K562 (cell line): ENCODE data around the gene MOB3B. TPM values are rescaled to one million over a fixed set of nuclear protein-coding genes. Genes with fewer than 3 reads are reported as not detected.

Experiments used
- ERF ChIP-seq: fragments of 450-650 bp; formaldehyde crosslinking; IDR thresholded peaks from 2 replicates; pipeline ENCODE4 v1.4.0; 2020; ENCODE audit warnings: mild to moderate bottlenecking, mixed read lengths
- L3MBTL2 ChIP-seq: fragments of 450-650 bp; IDR thresholded peaks from 2 replicates; pipeline ENCODE4 v1.6.1; 2016; ENCODE audit warnings: mild to moderate bottlenecking, moderate library complexity
- MTA2 ChIP-seq: fragments of 450-650 bp; IDR thresholded peaks from 2 replicates; pipeline ENCODE4 v1.6.1; 2016; ENCODE audit warnings: low read depth
- NR2C2 ChIP-seq, 2 experiments: fragments of 200-800 bp in 1 of 2; sonication (Bioruptor generic) in 1 of 2; sonication (generic) in 1 of 2; formaldehyde crosslinking in 1 of 2; IDR thresholded peaks; 2 replicates each; pipeline versions ENCODE4 v1.6.1 to v1.8.0; 2016 to 2022; ENCODE audit warnings: mild to moderate bottlenecking in 1 of 2, missing compliant biosample characterization in 1 of 2, missing genetic modification characterization in 1 of 2, missing genetic modification reagents in 1 of 2
- POLR3G ChIP-seq: IDR thresholded peaks from 2 replicates; pipeline ENCODE4 v1.6.1; 2011; ENCODE audit not compliant: insufficient read length, insufficient replicate concordance; ENCODE audit errors: extremely low read depth
- TAF15 ChIP-seq: fragments of 200-400 bp; formaldehyde crosslinking; IDR thresholded peaks from 2 replicates; pipeline ENCODE4 v1.6.1; 2017; ENCODE audit warnings: mild to moderate bottlenecking, low read depth, low read length, moderate library complexity
- TCF3 ChIP-seq: sonication (generic); formaldehyde crosslinking; IDR thresholded peaks from 2 replicates; pipeline ENCODE4 v1.4.0; 2020; ENCODE audit warnings: mild to moderate bottlenecking, missing genetic modification reagents
- U2AF1 ChIP-seq: fragments of 200-400 bp; formaldehyde crosslinking; optimal IDR thresholded peaks from 2 replicates; pipeline ENCODE3; 2017; ENCODE audit warnings: mild to moderate bottlenecking, low read depth, low read length, moderate library complexity
- ZNF121 ChIP-seq: sonication (generic); formaldehyde crosslinking; conservative IDR thresholded peaks from 2 replicates; pipeline ENCODE4 v1.8.0; 2022; ENCODE audit warnings: missing genetic modification reagents
- polyA plus RNA-seq, 8 experiments: library from polyadenylated mRNA; depleted of rRNA in 4 of 8; stranded (reverse) in 5 of 8; unstranded in 3 of 8; fragments of >200 nt; fragmentation: Nextera tagmentation in 2 of 8; fragmentation: Illumina TruSeq in 1 of 8; extraction: Ambion mirVana in 2 of 8; extraction: Trizol in 1 of 8; gene quantifications; 2 replicates each; pipeline versions ENCODE4 v1.2.1 to v1.2.3, GENCODE V29; 2011 to 2014; ENCODE audit warnings: inconsistent platforms in 1 of 8, missing spikeins in 1 of 8
- total RNA-seq, 7 experiments: library from RNA; depleted of rRNA in 6 of 7; stranded (reverse); fragments of >200 nt in 6 of 7; fragmentation: Illumina TruSeq in 2 of 7; extraction: Trizol in 2 of 7; gene quantifications; 2 replicates each; pipeline versions ENCODE4 v1.2.1 to v1.2.3, GENCODE V29; 2011 to 2021; ENCODE audit warnings: low replicate concordance in 1 of 7
- TF ChIP-seq, protein P1 (sequence below): fragments of 450-650 bp; IDR thresholded peaks from 2 replicates; pipeline ENCODE4 v1.6.1; 2017; ENCODE audit warnings: antibody characterized with exemption, mild to moderate bottlenecking
- TF ChIP-seq, protein P2 (sequence below): fragments of 450-650 bp; formaldehyde crosslinking; IDR thresholded peaks from 2 replicates; pipeline ENCODE4 v1.4.0; 2020; ENCODE audit warnings: mild to moderate bottlenecking, moderate library complexity

The MOB3B gene
- total and polyA plus RNA-seq, 9 of the 15 experiments (the other 6 are each of a cell fraction or from before 2014, with no cell fraction given) = 3.6 to 12.8 (median 7.2) TPM

DNA sequence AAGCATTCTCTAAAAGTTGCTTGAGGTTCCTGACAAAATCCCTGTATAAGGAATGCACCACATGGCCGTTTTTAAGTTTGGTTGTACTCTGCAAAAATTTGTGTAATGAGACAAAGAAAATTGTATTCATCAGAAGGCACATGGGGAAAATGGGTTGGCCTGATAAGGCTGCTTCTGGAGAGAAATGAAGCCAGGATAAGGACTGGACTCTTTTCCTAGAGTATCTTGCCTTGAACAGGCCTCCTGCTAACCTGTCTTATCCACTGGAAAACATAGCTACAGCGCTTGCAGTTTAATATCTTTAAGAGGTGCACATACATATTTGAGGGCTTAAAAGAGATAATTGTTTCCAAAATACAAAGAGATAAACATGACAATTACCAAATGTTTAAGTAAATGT lies 46.9 kb downstream of the MOB3B start (continued):
- TF ChIP-seq, protein P1, sequence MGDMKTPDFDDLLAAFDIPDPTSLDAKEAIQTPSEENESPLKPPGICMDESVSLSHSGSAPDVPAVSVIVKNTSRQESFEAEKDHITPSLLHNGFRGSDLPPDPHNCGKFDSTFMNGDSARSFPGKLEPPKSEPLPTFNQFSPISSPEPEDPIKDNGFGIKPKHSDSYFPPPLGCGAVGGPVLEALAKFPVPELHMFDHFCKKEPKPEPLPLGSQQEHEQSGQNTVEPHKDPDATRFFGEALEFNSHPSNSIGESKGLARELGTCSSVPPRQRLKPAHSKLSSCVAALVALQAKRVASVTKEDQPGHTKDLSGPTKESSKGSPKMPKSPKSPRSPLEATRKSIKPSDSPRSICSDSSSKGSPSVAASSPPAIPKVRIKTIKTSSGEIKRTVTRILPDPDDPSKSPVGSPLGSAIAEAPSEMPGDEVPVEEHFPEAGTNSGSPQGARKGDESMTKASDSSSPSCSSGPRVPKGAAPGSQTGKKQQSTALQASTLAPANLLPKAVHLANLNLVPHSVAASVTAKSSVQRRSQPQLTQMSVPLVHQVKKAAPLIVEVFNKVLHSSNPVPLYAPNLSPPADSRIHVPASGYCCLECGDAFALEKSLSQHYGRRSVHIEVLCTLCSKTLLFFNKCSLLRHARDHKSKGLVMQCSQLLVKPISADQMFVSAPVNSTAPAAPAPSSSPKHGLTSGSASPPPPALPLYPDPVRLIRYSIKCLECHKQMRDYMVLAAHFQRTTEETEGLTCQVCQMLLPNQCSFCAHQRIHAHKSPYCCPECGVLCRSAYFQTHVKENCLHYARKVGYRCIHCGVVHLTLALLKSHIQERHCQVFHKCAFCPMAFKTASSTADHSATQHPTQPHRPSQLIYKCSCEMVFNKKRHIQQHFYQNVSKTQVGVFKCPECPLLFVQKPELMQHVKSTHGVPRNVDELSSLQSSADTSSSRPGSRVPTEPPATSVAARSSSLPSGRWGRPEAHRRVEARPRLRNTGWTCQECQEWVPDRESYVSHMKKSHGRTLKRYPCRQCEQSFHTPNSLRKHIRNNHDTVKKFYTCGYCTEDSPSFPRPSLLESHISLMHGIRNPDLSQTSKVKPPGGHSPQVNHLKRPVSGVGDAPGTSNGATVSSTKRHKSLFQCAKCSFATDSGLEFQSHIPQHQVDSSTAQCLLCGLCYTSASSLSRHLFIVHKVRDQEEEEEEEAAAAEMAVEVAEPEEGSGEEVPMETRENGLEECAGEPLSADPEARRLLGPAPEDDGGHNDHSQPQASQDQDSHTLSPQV = 0 out of 2 replicates have a peak, but pooled peaks have one; percentile 50
- no peak for TF ChIP-seq ERF
- TF ChIP-seq U2AF1 = no peak
- TF ChIP-seq POLR3G = no peak
- TF ChIP-seq, protein P2, sequence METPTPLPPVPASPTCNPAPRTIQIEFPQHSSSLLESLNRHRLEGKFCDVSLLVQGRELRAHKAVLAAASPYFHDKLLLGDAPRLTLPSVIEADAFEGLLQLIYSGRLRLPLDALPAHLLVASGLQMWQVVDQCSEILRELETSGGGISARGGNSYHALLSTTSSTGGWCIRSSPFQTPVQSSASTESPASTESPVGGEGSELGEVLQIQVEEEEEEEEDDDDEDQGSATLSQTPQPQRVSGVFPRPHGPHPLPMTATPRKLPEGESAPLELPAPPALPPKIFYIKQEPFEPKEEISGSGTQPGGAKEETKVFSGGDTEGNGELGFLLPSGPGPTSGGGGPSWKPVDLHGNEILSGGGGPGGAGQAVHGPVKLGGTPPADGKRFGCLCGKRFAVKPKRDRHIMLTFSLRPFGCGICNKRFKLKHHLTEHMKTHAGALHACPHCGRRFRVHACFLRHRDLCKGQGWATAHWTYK (CRISPR knock-in tag) = no peak
- TF ChIP-seq L3MBTL2 = peak; percentile 20; the same call in 1 of the 2 replicates
- no peak for TF ChIP-seq NR2C2 (CRISPR knock-in tag; IDR thresholded peaks at IDR 0.05)
- 0 out of 2 replicates have a peak, but pooled peaks have one; percentile 12 for TF ChIP-seq NR2C2 (tag; IDR thresholded peaks at IDR 0.05)
- TF ChIP-seq TAF15 = no peak
- TF ChIP-seq MTA2 = 0 out of 2 replicates have a peak, but pooled peaks have one; percentile 11
- TF ChIP-seq TCF3 (CRISPR knock-in tag) = peak; percentile 60
- no peak for TF ChIP-seq ZNF121
